Mammary epithelial cell (primary cell): Measurements from ENCODE around the gene LRCH3.

Source experiments
- EZH2 ChIP-seq: IDR thresholded peaks from 2 replicates; pipeline ENCODE4 v1.6.1; 2012; ENCODE audit warnings: low read length, inconsistent platforms, borderline replicate concordance
- TF ChIP-seq, protein P1 (sequence below), 2 donors: IDR thresholded peaks in 1 of 2; conservative IDR thresholded peaks in 1 of 2; 2 replicates each; pipeline ENCODE4 v1.5.1; 2011 to 2012; ENCODE audit warnings: inconsistent platforms in 2 of 2, low read length in 2 of 2, mild to moderate bottlenecking in 2 of 2, control low read depth in 1 of 2, low read depth in 1 of 2; ENCODE audit not compliant: insufficient read depth in 1 of 2; ENCODE audit errors: extremely low read depth in 1 of 2

GRCh38 chr3:197855571-197855970, 64.5 kb downstream of the LRCH3 start:
- TF ChIP-seq, protein P1, sequence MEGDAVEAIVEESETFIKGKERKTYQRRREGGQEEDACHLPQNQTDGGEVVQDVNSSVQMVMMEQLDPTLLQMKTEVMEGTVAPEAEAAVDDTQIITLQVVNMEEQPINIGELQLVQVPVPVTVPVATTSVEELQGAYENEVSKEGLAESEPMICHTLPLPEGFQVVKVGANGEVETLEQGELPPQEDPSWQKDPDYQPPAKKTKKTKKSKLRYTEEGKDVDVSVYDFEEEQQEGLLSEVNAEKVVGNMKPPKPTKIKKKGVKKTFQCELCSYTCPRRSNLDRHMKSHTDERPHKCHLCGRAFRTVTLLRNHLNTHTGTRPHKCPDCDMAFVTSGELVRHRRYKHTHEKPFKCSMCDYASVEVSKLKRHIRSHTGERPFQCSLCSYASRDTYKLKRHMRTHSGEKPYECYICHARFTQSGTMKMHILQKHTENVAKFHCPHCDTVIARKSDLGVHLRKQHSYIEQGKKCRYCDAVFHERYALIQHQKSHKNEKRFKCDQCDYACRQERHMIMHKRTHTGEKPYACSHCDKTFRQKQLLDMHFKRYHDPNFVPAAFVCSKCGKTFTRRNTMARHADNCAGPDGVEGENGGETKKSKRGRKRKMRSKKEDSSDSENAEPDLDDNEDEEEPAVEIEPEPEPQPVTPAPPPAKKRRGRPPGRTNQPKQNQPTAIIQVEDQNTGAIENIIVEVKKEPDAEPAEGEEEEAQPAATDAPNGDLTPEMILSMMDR (conservative IDR thresholded peaks at IDR 0.05 in 1 of 2, IDR thresholded peaks at IDR 0.05 in 1 of 2; ENCODE audit: extremely low read depth in 1 of 2, insufficient read depth in 1 of 2, low read depth in 1 of 2, low read length in 2 of 2) = no peak
- TF ChIP-seq EZH2 = no peak
